ENCODE data around the gene TIMP4. TPM values are rescaled to one million over a fixed set of nuclear protein-coding genes. Genes with fewer than 3 reads are reported as not detected.

Gene TIMP4
- total RNA-seq, 6 experiments from 2014 or later: 0.14 to 1.2 (median 0.96) TPM

DNA sequence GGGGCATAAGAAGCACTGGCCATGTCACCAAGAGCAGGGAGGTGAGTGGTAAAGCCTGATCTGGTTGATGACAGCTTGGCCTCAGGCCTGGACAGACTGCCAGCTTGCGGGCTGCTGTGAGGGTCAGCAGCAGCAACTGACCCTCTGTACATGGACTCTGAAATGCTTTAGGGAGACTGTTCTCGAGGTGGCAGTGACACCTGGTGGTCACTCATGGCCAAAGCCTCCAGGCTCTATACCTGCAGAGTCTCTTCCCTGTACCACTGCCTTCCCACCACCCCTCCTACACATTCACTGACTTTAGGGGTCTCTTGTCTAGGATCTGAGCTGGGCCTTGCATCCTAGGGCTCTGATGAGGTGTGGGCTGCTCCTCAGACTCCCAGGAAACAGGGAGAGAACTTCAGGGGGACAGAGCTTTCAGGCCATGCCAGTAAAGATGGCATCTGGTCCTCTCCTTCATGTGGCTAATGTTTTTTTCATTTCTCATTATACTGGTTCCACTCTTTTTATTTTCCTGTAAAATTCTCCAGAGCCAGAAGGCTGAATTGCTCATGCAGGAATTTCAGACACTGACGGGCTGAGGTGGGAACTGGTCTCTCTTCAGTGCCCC is 17.2 kb upstream of the TIMP4 start:
- 0 out of 2 replicates have a peak, but pooled peaks cover 6% of the 10 kb centered on the region for H3K36me3 Mint-ChIP-seq (ENCODE audit: low read depth)
- H3K27me3 Mint-ChIP-seq (ENCODE audit: insufficient read depth): peaks cover 6% of the 10 kb centered on the region
- DNase-seq: no peak
- H3K9me3 Mint-ChIP-seq: peaks cover 15% of the 10 kb centered on the region
- H3K27ac Mint-ChIP-seq: no peak overlapping the region
- TF ChIP-seq, protein P1, sequence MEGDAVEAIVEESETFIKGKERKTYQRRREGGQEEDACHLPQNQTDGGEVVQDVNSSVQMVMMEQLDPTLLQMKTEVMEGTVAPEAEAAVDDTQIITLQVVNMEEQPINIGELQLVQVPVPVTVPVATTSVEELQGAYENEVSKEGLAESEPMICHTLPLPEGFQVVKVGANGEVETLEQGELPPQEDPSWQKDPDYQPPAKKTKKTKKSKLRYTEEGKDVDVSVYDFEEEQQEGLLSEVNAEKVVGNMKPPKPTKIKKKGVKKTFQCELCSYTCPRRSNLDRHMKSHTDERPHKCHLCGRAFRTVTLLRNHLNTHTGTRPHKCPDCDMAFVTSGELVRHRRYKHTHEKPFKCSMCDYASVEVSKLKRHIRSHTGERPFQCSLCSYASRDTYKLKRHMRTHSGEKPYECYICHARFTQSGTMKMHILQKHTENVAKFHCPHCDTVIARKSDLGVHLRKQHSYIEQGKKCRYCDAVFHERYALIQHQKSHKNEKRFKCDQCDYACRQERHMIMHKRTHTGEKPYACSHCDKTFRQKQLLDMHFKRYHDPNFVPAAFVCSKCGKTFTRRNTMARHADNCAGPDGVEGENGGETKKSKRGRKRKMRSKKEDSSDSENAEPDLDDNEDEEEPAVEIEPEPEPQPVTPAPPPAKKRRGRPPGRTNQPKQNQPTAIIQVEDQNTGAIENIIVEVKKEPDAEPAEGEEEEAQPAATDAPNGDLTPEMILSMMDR (IDR thresholded peaks at IDR 0.05): peak; percentile 91
- H3K4me3 Mint-ChIP-seq: no peak overlapping the region
- peaks cover 28% of the 10 kb centered on the region for H3K4me1 Mint-ChIP-seq (ENCODE audit: low read depth)

DNA sequence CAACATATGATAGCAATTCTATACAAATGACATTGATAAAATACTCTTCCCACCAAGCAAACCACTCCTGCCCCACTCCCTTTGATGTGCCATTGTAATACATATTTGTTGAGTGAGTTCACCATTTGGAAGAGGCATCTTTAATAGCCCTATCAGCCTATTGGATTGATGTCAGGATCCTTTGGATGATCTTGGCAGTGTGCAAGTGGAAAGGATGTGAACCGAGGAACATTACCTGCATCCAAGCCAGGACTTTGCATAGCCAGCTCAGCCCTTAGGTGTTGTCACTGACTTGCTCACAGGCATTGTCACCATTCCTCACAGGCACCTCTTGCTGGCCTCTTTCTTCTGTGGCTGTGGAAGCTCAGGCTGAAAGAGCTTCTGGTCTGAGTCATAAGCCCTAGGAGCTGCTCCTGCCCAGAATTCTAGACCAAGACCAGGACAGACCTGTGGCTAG is 16.5 kb upstream of the TIMP4 start:
- Mint-ChIP-seq H3K36me3 (ENCODE audit: low read depth) (0 out of 2 replicates have a peak, but pooled peaks cover 6% of the 10 kb centered on the region), H3K4me3 (no peak overlapping the region), H3K27me3 (ENCODE audit: insufficient read depth) (peaks cover 5% of the 10 kb centered on the region), H3K27ac (no peak overlapping the region), H3K9me3 (peaks cover 15% of the 10 kb centered on the region), H3K4me1 (ENCODE audit: low read depth) (peaks cover 30% of the 10 kb centered on the region)
- peak; percentile 48 for DNase-seq
- TF ChIP-seq, protein P1 (IDR thresholded peaks at IDR 0.05): no peak

DNA sequence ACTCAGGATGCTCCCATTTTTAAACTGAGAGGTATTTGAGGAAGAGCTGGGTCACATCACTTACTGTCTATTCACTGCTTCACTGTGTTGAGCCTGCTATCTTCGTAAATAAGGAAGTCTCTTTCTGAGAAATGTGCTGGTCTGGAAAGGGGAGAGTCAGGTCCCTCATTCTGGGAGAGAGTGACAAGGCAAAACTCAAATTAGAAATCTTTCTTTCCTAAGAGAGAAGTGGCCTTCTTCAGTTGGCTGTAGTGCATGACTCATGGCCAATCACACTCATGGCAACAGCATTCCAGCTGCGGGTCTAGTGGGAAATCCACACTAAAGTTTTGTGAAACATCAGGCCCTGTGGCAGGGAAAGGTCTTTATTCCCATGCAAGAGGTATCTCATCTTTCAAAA is 11.5 kb upstream of the TIMP4 start:
- Mint-ChIP-seq H3K36me3 (ENCODE audit: low read depth) (0 out of 2 replicates have a peak, but pooled peaks cover 6% of the 10 kb centered on the region), H3K4me1 (ENCODE audit: low read depth) (peaks cover 15% of the 10 kb centered on the region), H3K9me3 (peaks cover 15% of the 10 kb centered on the region), H3K27ac (peak overlapping the region; percentile 20; the same call in 1 of the 2 replicates), H3K27me3 (ENCODE audit: insufficient read depth) (peaks cover 4% of the 10 kb centered on the region), H3K4me3 (no peak overlapping the region)
- DNase-seq: peak; percentile 33
- TF ChIP-seq, protein P1 (IDR thresholded peaks at IDR 0.05): no peak

DNA sequence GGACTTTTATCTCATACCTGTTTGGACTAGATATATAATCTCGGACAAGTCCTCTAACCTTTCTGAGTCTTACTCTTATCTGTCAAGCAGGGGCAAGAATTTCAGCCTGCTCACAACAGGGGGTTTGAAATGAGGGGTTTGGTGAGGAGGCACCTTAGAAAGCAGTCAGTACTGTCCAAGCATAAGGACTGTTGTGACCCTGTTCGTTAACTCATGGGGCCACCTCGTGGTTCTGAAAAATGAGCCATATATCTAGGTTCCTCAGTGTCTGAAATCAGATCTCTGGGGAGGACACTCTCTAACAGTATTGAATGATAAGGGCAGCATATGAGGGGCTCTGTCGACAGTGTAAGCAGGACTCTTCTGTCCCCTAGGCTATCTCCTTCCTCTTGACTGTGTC is 7.2 kb upstream of the TIMP4 start:
- Mint-ChIP-seq H3K4me3 (no peak overlapping the region), H3K27me3 (ENCODE audit: insufficient read depth) (peaks cover 6% of the 10 kb centered on the region), H3K27ac (no peak overlapping the region), H3K36me3 (ENCODE audit: low read depth) (no peaks in the 10 kb centered on the region), H3K4me1 (ENCODE audit: low read depth) (peaks cover 9% of the 10 kb centered on the region), H3K9me3 (no peaks in the 10 kb centered on the region)
- TF ChIP-seq, protein P1 (IDR thresholded peaks at IDR 0.05): no peak
- no peak for DNase-seq

DNA sequence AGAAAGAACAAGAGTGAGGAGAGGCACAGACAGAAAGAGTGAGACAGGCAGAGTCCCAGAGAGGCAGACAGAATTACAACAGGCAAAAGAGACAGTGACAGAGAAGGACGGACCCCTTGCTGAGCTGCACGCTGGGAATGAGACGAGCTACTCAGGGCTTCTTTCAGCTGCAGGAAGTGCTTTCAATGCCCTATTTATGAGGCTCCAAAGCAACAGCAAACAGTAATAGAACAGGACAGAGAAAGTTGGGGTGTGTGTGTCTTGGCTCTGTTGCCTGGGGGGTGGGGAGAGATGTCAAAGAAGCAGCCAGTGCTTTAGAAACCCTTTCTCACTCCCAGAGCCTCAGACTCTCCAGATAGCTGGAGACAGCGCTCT is 502 bp upstream of the TIMP4 start:
- Mint-ChIP-seq H3K4me3 (peak overlapping the region; percentile 68), H3K27me3 (ENCODE audit: insufficient read depth) (peaks cover 6% of the 10 kb centered on the region; the same call in 1 of the 2 replicates), H3K4me1 (ENCODE audit: low read depth) (peaks cover 29% of the 10 kb centered on the region), H3K36me3 (ENCODE audit: low read depth) (no peaks in the 10 kb centered on the region), H3K9me3 (no peaks in the 10 kb centered on the region), H3K27ac (peak overlapping the region; percentile 47)
- TF ChIP-seq, protein P1 (IDR thresholded peaks at IDR 0.05): no peak
- DNase-seq: no peak

Data from HFFc6 (cell line).